Body of pancreas (tissue), 4 donors: ENCODE results near the gene CTXND1. TPM values are rescaled to one million over a fixed set of nuclear protein-coding genes. Genes with fewer than 3 reads are reported as not detected.

Experiments
- ATAC-seq: fragments of 150-250 bp; one replicate; pipeline ENCODE4 v1.9.1; 2016
- DNase-seq, 4 donors: peaks; one replicate each; pipeline ENCODE4 v3.0.0-alpha.2; 2019
- H3K27ac ChIP-seq, 4 donors: fragments of 200-600 bp; sonication (generic); 1 replicate in 3 of 4; 2 replicates in 1 of 4; pipeline versions ENCODE4 v1.5.1 to v1.6.1; 2016 to 2019; ENCODE audit warnings: mild to moderate bottlenecking in 1 of 4, mixed read lengths in 1 of 4, moderate library complexity in 1 of 4
- H3K27me3 ChIP-seq, 2 donors: fragments of 200-600 bp; sonication (generic); one replicate each; pipeline ENCODE4 v1.6.0; 2016; ENCODE audit warnings: mild to moderate bottlenecking in 1 of 2
- H3K36me3 ChIP-seq, 2 donors: fragments of 200-600 bp; sonication (generic); replicated peaks in 1 of 2; 2 replicates each; pipeline ENCODE4 v1.5.1; 2016; ENCODE audit warnings: low read depth in 2 of 2; ENCODE audit not compliant: insufficient read depth in 1 of 2
- H3K4me1 ChIP-seq: fragments of 200-600 bp; sonication (generic); one replicate; pipeline ENCODE4 v1.6.0; 2016
- H3K4me3 ChIP-seq, 2 donors: fragments of 200-600 bp; sonication (generic); 1 replicate in 1 of 2; 2 replicates in 1 of 2; pipeline ENCODE4 v1.5.1; 2016 to 2019
- H3K9me3 ChIP-seq, 3 donors: fragments of 200-600 bp; sonication (generic); 1 replicate in 2 of 3; 2 replicates in 1 of 3; pipeline ENCODE4 v1.5.1; 2016
- POLR2A ChIP-seq, 3 donors: fragments of 450-650 bp; IDR thresholded peaks; one replicate each; pipeline ENCODE4 v1.6.1; 2016; ENCODE audit warnings: antibody characterized with exemption in 3 of 3, mild to moderate bottlenecking in 2 of 3
- WGBS, 2 donors: methylation state at CpG; one replicate each; pipeline ENCODE4 v1.1.5; 2017; 5-methylcytosine and 5-hydroxymethylcytosine counted together
- intact Hi-C: fragments of 100-400 bp; cut with DNase I; formaldehyde crosslinking; loops from one replicate; pipeline ENCODE4 v1.15.1; 2023
- total RNA-seq, 2 donors: library from RNA; depleted of rRNA; stranded (reverse); fragments of >200 nt; gene quantifications; one replicate each; pipeline ENCODE4 v1.1.0, GENCODE V29; 2016
- TF ChIP-seq, protein P1 (sequence below), 7 experiments: fragments of 450-650 bp in 4 of 7; fragments of 200-600 bp in 3 of 7; sonication (generic) in 3 of 7; IDR thresholded peaks; one replicate each; pipeline ENCODE4 v1.5.1; 2016 to 2019; ENCODE audit warnings: antibody characterized with exemption in 7 of 7

Gene CTXND1
- total RNA-seq, 2 donors from 2014 or later, result 0.66 to 1.0 TPM

- H3K4me3 ChIP-seq, result no peak overlapping the region
- TF ChIP-seq POLR2A (IDR thresholded peaks at IDR 0.05), result no peak
- TF ChIP-seq, protein P1, sequence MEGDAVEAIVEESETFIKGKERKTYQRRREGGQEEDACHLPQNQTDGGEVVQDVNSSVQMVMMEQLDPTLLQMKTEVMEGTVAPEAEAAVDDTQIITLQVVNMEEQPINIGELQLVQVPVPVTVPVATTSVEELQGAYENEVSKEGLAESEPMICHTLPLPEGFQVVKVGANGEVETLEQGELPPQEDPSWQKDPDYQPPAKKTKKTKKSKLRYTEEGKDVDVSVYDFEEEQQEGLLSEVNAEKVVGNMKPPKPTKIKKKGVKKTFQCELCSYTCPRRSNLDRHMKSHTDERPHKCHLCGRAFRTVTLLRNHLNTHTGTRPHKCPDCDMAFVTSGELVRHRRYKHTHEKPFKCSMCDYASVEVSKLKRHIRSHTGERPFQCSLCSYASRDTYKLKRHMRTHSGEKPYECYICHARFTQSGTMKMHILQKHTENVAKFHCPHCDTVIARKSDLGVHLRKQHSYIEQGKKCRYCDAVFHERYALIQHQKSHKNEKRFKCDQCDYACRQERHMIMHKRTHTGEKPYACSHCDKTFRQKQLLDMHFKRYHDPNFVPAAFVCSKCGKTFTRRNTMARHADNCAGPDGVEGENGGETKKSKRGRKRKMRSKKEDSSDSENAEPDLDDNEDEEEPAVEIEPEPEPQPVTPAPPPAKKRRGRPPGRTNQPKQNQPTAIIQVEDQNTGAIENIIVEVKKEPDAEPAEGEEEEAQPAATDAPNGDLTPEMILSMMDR (IDR thresholded peaks at IDR 0.05), result no peak
- intact Hi-C loops, result no loop called here
- DNase-seq (no peak), ATAC-seq (no peak)
- H3K9me3 ChIP-seq, result no peaks in the 10 kb centered on the region
- no peaks in the 10 kb centered on the region for H3K27me3 ChIP-seq
- WGBS, 2 donors, result 86% methylated on average over 2 of the region's 2 CpGs
- H3K36me3 ChIP-seq, result no peaks in the 10 kb centered on the region
- H3K27ac ChIP-seq, result no peak overlapping the region
- no peaks in the 10 kb centered on the region for H3K4me1 ChIP-seq
Measured at GRCh38 chr15:80272987-80273386, 21.0 kb upstream of the CTXND1 start.

- Histone ChIP-seq H3K9me3 (no peaks in the 10 kb centered on the region), H3K36me3 (no peaks in the 10 kb centered on the region), H3K4me1 (no peaks in the 10 kb centered on the region), H3K4me3 (no peak overlapping the region), H3K27me3 (no peaks in the 10 kb centered on the region), H3K27ac (no peak overlapping the region)
- intact Hi-C loops, result no loop called here
- TF ChIP-seq POLR2A (IDR thresholded peaks at IDR 0.05), result no peak
- TF ChIP-seq, protein P1 (IDR thresholded peaks at IDR 0.05), result no peak
- ATAC-seq, result no peak
- no peak for DNase-seq
- WGBS, 2 donors, result 73 to 77% methylated on average over 1 of the region's 1 CpG
Measured at GRCh38 chr15:80270472-80270871, 18.5 kb upstream of the CTXND1 start.

DNA sequence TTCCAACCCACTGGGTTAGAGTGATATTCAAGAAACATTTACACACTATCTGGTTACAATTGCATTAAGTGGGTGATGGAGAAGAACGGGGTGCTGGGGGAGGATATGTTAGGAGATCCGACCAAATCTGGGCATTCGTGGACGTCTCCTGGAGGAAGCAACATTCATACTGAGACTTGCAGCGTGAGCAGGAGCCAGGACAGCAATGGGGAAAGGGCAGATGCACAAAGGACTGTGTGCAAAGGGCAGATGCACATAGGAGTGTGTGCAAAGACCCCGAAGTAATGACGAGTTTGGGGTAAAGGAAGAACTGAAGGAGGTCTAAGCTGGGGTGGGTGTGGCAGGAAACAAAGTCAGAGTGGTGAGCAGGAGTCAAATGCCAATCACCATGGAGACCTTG lies 16.1 kb upstream of the CTXND1 start:
- Histone ChIP-seq H3K9me3 (no peaks in the 10 kb centered on the region), H3K4me3 (no peak overlapping the region), H3K36me3 (no peaks in the 10 kb centered on the region), H3K27ac (no peak overlapping the region), H3K27me3 (no peaks in the 10 kb centered on the region), H3K4me1 (no peaks in the 10 kb centered on the region)
- intact Hi-C loops, result no loop called here
- ATAC-seq (no peak), DNase-seq (no peak)
- TF ChIP-seq, protein P1 (IDR thresholded peaks at IDR 0.05), result no peak
- no peak for TF ChIP-seq POLR2A (IDR thresholded peaks at IDR 0.05)
- 60 to 64% methylated on average over 7 of the region's 7 CpGs for WGBS, 2 donors

DNA sequence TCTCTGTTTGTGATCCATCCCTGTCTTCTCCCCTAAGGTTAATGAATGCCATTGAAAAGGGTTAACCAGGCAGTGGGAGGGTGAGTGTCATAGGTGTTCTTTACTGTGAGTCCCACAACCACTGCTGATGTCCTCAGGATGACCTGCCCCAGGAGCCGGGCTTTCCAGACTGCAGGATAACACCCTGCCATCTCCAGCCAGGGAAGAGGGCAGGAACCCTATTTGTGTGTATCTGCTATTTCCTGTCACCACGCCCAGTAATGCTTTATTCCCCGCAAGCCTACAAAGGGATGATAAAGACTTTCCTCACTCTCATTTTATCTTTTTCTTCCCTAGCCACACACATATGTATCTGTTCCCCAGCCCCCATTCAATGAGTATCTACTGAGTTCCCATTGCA lies 15.6 kb upstream of the CTXND1 start:
- DNase-seq (no peak), ATAC-seq (no peak)
- Histone ChIP-seq H3K4me3 (no peak overlapping the region), H3K27ac (no peak overlapping the region), H3K36me3 (no peaks in the 10 kb centered on the region), H3K4me1 (no peaks in the 10 kb centered on the region), H3K9me3 (no peaks in the 10 kb centered on the region), H3K27me3 (no peaks in the 10 kb centered on the region)
- WGBS, 2 donors, result 45 to 56% methylated on average over 3 of the region's 3 CpGs
- intact Hi-C loops, result no loop called here
- TF ChIP-seq POLR2A (IDR thresholded peaks at IDR 0.05), result no peak
- TF ChIP-seq, protein P1 (IDR thresholded peaks at IDR 0.05), result no peak

GRCh38 chr15:80266745-80267144 lies 14.7 kb upstream of the CTXND1 start:
- DNase-seq, result no peak
- WGBS, 2 donors, result 83% methylated on average over 4 of the region's 4 CpGs; no CpG with 5 or more reads in 1 of the 2 donors
- Histone ChIP-seq H3K27me3 (no peaks in the 10 kb centered on the region), H3K36me3 (no peaks in the 10 kb centered on the region), H3K27ac (no peak overlapping the region), H3K9me3 (no peaks in the 10 kb centered on the region), H3K4me1 (no peaks in the 10 kb centered on the region), H3K4me3 (no peak overlapping the region)
- intact Hi-C loops, result no loop called here
- no peak for ATAC-seq
- TF ChIP-seq POLR2A (IDR thresholded peaks at IDR 0.05), result no peak
- TF ChIP-seq, protein P1 (IDR thresholded peaks at IDR 0.05), result no peak
